Esophagus muscularis mucosa (tissue), 4 donors: Measurements from ENCODE around the gene TRERF1. TPM values are rescaled to one million over a fixed set of nuclear protein-coding genes. Genes with fewer than 3 reads are reported as not detected.
"Not testable (repeated sequence)": the region's sequence is repeated elsewhere in the genome, so short reads cannot be mapped to it uniquely, and the experiment has no call there.

Experiments
- DNase-seq: peaks from one replicate; pipeline ENCODE4 v3.0.0-alpha.2; 2017; ENCODE audit errors: extremely low spot score
- H3K27ac ChIP-seq, 4 donors: fragments of 200-600 bp; sonication (generic); replicated peaks in 1 of 4; 1 replicate in 3 of 4; 2 replicates in 1 of 4; pipeline ENCODE4 v1.5.1; 2016 to 2019; ENCODE audit warnings: mild to moderate bottlenecking in 1 of 4
- H3K27me3 ChIP-seq, 4 donors: fragments of 200-600 bp; sonication (generic); one replicate each; pipeline versions ENCODE4 v1.5.1 to v1.6.0; 2016 to 2019
- H3K36me3 ChIP-seq, 4 donors: fragments of 200-600 bp; sonication (generic); one replicate each; pipeline ENCODE4 v1.5.1; 2016 to 2019
- H3K4me1 ChIP-seq, 4 donors: fragments of 200-600 bp; sonication (generic); one replicate each; pipeline ENCODE4 v1.5.1; 2016 to 2019
- H3K4me3 ChIP-seq, 4 donors: fragments of 200-600 bp; sonication (generic); 1 replicate in 2 of 4; 2 replicates in 2 of 4; pipeline ENCODE4 v1.5.1; 2016 to 2019; ENCODE audit warnings: mild to moderate bottlenecking in 4 of 4, moderate library complexity in 1 of 4
- H3K9me3 ChIP-seq, 4 donors: fragments of 200-600 bp; sonication (generic); 1 replicate in 3 of 4; 2 replicates in 1 of 4; pipeline ENCODE4 v1.5.1; 2016 to 2019
- EP300 ChIP-seq: sonication (generic); formaldehyde crosslinking; IDR thresholded peaks from one replicate; pipeline ENCODE4 v1.6.1; 2017; ENCODE audit warnings: antibody characterized with exemption
- POLR2A ChIP-seq: fragments of 450-650 bp; IDR thresholded peaks from one replicate; pipeline ENCODE4 v1.6.1; 2017; ENCODE audit warnings: antibody characterized with exemption, moderate library complexity, mild to moderate bottlenecking, low read depth
- POLR2AphosphoS5 ChIP-seq, 2 donors: sonication (generic); formaldehyde crosslinking; IDR thresholded peaks; one replicate each; pipeline ENCODE4 v1.6.1; 2017; ENCODE audit warnings: antibody characterized with exemption in 2 of 2
- WGBS: methylation state at CpG from one replicate; pipeline ENCODE4 v1.1.5; 2018; 5-methylcytosine and 5-hydroxymethylcytosine counted together
- intact Hi-C: fragments of 100-400 bp; cut with DNase I; formaldehyde crosslinking; loops from one replicate; pipeline ENCODE4 v1.15.1; 2023
- total RNA-seq, 4 donors: library from RNA; depleted of rRNA; stranded (reverse); fragments of >200 nt; gene quantifications; one replicate each; pipeline versions ENCODE4 v1.1.0 to v1.2.1, GENCODE V29; 2016
- TF ChIP-seq, protein P1 (sequence below), 3 experiments: fragments of 200-600 bp in 2 of 3; fragments of 450-650 bp in 1 of 3; sonication (generic) in 2 of 3; IDR thresholded peaks; one replicate each; pipeline ENCODE4 v1.5.1; 2017 to 2019; ENCODE audit warnings: antibody characterized with exemption in 3 of 3, mild to moderate bottlenecking in 2 of 3, moderate library complexity in 1 of 3

TRERF1 gene
- total RNA-seq, 4 donors from 2014 or later = 4.6 to 8.6 (median 6.4) TPM

DNA sequence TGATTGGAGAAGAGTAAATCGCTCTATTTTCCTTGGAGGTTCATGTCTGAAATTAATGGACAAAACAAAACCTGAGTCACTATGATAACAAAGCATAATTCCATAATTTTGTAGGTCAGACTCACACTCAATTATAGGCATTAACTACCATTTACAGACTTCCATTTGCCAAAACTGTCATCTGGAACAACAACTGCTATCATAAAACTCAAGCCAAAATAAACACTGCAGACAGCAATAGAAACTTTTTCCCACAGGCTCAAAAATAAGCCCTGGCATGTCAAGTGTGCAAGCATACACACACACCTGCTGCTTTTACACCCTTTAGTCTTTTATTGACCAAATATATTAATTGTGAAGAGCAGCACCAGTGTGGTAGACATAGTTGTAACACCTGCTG is 241.2 kb downstream of the TRERF1 start:
- Histone ChIP-seq H3K27me3 (no peaks in the 10 kb centered on the region), H3K4me3 (no peak overlapping the region), H3K4me1 (peaks cover 8 to 12% (median 10%) of the 10 kb centered on the region in 4 donors), H3K27ac (no peak overlapping the region), H3K9me3 (no peaks in the 10 kb centered on the region), H3K36me3 (peaks cover 40 to 84% (median 75%) of the 10 kb centered on the region in 4 donors)
- no peak for DNase-seq
- intact Hi-C loops = loop anchor here (10.0 kb wide), 1 partner anchor 286 kb away; the partner anchor contains the start of genes BYSL and MED20
- TF ChIP-seq EP300 (no peak), POLR2A (no peak), POLR2AphosphoS5 (IDR thresholded peaks at IDR 0.05) (no peak)
- TF ChIP-seq, protein P1, sequence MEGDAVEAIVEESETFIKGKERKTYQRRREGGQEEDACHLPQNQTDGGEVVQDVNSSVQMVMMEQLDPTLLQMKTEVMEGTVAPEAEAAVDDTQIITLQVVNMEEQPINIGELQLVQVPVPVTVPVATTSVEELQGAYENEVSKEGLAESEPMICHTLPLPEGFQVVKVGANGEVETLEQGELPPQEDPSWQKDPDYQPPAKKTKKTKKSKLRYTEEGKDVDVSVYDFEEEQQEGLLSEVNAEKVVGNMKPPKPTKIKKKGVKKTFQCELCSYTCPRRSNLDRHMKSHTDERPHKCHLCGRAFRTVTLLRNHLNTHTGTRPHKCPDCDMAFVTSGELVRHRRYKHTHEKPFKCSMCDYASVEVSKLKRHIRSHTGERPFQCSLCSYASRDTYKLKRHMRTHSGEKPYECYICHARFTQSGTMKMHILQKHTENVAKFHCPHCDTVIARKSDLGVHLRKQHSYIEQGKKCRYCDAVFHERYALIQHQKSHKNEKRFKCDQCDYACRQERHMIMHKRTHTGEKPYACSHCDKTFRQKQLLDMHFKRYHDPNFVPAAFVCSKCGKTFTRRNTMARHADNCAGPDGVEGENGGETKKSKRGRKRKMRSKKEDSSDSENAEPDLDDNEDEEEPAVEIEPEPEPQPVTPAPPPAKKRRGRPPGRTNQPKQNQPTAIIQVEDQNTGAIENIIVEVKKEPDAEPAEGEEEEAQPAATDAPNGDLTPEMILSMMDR (IDR thresholded peaks at IDR 0.05) = no peak
- 100% methylated on average over 1 of the region's 1 CpG for WGBS

DNA sequence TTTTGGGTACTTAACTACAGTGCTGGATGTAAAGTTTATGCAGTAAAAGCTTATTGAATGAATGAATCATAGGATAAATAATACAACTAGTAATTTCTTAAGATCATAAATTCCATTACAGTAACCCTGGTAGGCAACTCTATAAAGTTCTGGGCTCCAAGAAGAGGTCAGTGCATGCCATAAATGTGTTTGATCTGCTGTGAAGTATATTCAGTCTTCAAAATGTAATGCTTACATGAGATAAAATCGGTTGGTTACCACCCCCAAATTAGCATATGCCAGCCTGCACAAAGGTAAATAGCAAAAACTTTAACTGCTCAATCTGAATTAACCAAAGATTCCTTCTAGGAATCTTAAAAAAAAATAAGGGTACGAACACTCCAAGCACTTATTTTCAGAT is 244.2 kb downstream of the TRERF1 start:
- intact Hi-C loops, DNase-seq, H3K4me3 ChIP-seq, H3K27ac ChIP-seq, H3K27me3 ChIP-seq, H3K9me3 ChIP-seq, H3K4me1 ChIP-seq: not testable (repeated sequence)
- WGBS = 79% methylated on average over 2 of the region's 2 CpGs
- peaks cover 30 to 97% (median 82%) of the 10 kb centered on the region in 4 donors for H3K36me3 ChIP-seq

DNA sequence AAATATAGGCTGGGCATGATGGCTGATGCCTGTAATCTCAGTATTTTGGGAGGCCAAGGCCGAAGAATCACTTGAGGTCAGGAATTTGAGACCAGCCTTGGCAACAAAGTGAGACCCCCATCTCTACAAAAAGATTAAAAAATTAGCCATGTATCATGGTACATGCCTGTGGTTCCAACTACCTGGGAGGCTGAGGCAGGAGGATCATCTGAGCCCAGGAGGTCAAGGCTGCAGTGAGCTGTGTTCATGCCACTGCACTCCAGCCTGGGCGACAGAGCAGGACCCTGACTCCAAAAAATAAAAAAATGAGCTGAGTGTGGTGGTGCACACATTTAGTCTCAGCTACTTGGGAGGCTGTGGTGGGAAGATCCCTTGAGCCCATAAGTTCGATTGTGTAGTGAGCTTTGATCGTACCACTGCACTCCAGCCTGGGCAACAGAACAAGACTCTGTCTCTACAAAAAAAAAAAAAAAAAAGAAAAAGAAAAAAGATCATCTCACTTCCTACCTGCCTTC is 246.9 kb downstream of the TRERF1 start:
- no peak overlapping the region for H3K27ac ChIP-seq
- H3K9me3 ChIP-seq = no peaks in the 10 kb centered on the region
- TF ChIP-seq EP300 = no peak
- TF ChIP-seq, protein P1 (IDR thresholded peaks at IDR 0.05) = no peak
- TF ChIP-seq POLR2A = no peak
- no peak for TF ChIP-seq POLR2AphosphoS5 (IDR thresholded peaks at IDR 0.05)
- peaks cover 5 to 25% (median 15%) of the 10 kb centered on the region in 4 donors for H3K4me1 ChIP-seq
- intact Hi-C loops = no loop called here
- DNase-seq = no peak
- H3K27me3 ChIP-seq = no peaks in the 10 kb centered on the region
- H3K36me3 ChIP-seq = peaks cover 14 to 73% (median 60%) of the 10 kb centered on the region in 4 donors
- 92% methylated on average over 4 of the region's 4 CpGs for WGBS
- H3K4me3 ChIP-seq = no peak overlapping the region

DNA sequence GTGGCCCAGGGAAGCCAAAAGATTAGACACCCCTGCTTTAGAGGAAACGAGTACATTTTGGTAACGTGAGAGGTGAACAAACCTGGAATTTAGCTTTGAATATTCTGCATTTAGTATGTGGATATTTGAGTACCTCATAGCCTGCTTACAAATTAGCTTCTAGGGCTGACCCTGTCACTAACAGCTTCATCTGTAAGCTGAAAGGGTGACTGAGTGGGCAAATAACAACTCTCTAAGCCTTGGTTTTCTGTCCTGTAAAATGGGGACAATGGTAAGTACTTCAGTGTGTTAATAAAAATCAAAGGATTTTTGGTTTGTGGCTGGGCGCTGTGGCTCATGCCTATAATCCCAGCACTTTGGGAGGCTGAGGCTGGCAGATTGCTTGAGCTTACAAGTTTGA is 248.5 kb downstream of the TRERF1 start:
- TF ChIP-seq EP300 (no peak), POLR2A (no peak), POLR2AphosphoS5 (IDR thresholded peaks at IDR 0.05) (no peak)
- TF ChIP-seq, protein P1 (IDR thresholded peaks at IDR 0.05) = no peak
- intact Hi-C loops = no loop called here
- H3K27me3 ChIP-seq = no peaks in the 10 kb centered on the region

DNA sequence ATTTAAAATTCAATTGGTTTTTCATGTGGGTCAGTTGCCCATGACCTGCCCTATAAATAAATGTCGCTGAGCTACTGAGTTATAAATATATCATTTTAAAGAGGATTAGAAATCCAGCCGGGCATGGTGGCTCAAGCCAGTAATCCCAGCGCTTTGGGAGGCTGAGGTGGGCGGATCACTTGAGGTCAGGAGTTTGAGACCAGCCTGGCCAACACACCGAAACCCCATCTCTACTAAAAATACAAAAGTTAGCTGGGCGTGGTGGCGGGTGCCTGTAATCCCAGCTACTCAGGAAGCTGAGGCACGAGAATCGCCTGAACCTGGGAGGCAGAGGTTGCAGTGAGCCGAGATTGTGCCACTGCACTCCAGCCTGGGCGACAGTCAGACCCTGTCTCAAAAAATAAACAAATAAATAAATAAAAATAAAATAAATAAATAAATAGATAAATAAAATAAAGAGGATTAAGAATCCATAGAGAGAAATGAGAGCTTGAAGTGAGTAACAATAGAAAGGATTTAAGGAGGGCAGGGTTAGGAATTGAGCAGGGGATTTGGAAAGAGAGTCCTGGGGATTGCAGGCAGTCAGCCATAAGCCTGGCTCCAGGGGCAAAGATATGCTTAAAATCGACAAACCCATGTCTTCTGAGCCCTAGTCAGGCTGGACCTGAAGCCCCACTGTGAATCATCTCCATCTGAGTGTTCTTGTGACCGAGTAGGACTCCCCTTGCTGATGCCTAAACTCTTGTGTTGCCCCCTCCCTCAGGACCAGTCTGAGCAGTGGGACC is 249.4 kb downstream of the TRERF1 start:
- Histone ChIP-seq H3K4me1 (peaks cover 5 to 34% (median 19%) of the 10 kb centered on the region in 4 donors), H3K36me3 (peaks cover 6 to 48% (median 35%) of the 10 kb centered on the region in 4 donors)
- DNase-seq, H3K27ac ChIP-seq, H3K27me3 ChIP-seq, intact Hi-C loops, H3K9me3 ChIP-seq, H3K4me3 ChIP-seq: not testable (repeated sequence)
- WGBS = 86% methylated on average over 12 of the region's 13 CpGs

More for the DNA sequence above, 248.5 kb downstream of the TRERF1 start:
- peaks cover 6 to 56% (median 43%) of the 10 kb centered on the region in 4 donors for H3K36me3 ChIP-seq
- peaks cover 5 to 34% (median 19%) of the 10 kb centered on the region in 4 donors for H3K4me1 ChIP-seq
- H3K27ac ChIP-seq = no peak overlapping the region
- H3K9me3 ChIP-seq = peaks cover 0 to 3% (median 0%) of the 10 kb centered on the region in 4 donors
- no peak for DNase-seq
- WGBS = 97% methylated on average over 3 of the region's 3 CpGs
- no peak overlapping the region for H3K4me3 ChIP-seq
